ENCODE measurements around the gene CCSER1.

The CCSER1 gene

DNA sequence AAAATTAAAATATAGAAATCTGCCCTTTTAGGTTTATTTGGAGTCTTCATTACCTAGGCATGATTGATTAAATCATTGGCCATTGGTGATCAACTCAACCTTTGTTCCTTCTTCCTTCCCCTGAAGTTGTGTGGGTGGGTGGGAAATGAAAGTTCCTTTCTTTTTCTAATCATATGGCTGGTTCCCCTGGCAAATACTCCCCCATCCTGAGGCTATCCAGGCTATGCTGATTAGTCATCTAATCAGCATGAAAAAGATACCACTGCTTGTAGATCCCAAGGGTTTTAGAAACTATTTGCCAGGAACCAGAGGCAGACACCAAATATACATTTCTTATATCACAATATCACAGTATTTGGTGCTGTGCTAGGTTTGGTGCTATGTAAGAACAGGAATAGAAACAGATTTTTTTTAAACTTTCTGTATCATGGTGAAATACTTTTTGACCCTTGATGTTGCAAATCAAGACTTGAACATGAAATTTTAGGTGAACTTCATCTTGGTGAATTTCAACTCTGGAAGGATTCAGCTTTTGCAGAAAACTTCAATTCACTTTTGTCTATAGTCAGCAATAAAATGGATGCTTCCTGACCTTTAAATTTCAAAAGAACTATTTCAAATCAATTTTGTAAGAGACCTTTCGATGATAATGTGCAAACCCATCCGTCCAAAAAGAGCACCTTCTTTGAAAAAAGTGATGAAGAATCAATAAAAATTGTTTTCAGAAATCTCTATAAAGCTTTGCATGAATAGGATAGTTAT is 71.1 kb downstream of the CCSER1 start:
- H3K4me1 Mint-ChIP-seq (ENCODE audit: low read depth), result no peaks in the 10 kb centered on the region
- no peak overlapping the region for H3K4me3 Mint-ChIP-seq
- no peak for DNase-seq
- H3K27ac Mint-ChIP-seq, result no peak overlapping the region
- H3K27me3 Mint-ChIP-seq, result no peaks in the 10 kb centered on the region
- H3K36me3 Mint-ChIP-seq (ENCODE audit: low read depth), result no peaks in the 10 kb centered on the region
- H3K9me3 Mint-ChIP-seq, result no peaks in the 10 kb centered on the region

DNA sequence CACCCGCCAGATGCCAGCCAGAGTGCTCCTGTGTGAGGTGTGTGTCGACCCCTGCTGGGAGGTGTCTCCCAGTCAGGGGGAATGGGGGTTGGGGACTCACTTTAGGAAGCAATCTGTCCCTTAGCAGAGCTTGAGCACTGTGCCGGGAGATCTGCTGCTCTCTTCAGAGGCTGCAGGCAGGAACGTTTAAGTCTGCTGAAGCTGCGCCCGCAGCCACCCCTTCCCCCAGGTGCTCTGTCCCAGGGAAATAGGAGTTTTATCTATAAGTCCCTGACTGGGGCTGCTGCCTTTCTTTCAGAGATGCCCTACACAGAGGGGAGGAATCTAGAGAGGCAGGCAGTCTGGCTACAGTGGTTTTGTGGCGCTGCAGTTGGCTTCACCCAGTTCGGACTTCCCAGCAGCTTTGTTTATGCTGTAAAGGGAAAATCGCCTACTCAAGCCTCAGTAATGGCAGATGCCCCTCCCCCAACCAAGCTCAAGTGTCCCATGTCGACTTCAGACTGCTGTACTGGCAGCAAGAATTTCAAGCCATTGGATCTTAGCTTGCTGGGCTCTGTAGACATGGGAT is 80.8 kb downstream of the CCSER1 start:
- H3K27ac Mint-ChIP-seq, result no peak overlapping the region
- DNase-seq, result no peak
- H3K4me3 Mint-ChIP-seq, result no peak overlapping the region
- H3K9me3 Mint-ChIP-seq, result no peaks in the 10 kb centered on the region
- no peaks in the 10 kb centered on the region for H3K36me3 Mint-ChIP-seq (ENCODE audit: low read depth)
- H3K27me3 Mint-ChIP-seq, result no peaks in the 10 kb centered on the region
- no peaks in the 10 kb centered on the region for H3K4me1 Mint-ChIP-seq (ENCODE audit: low read depth)

- Mint-ChIP-seq H3K27ac (no peak overlapping the region), H3K36me3 (ENCODE audit: low read depth) (no peaks in the 10 kb centered on the region), H3K27me3 (no peaks in the 10 kb centered on the region), H3K4me1 (ENCODE audit: low read depth) (no peaks in the 10 kb centered on the region), H3K9me3 (no peaks in the 10 kb centered on the region), H3K4me3 (no peak overlapping the region)
- no peak for DNase-seq
Measured at GRCh38 chr4:90209922-90210321, 82.7 kb downstream of the CCSER1 start.

- no peak overlapping the region for H3K4me3 Mint-ChIP-seq
- no peak overlapping the region for H3K27ac Mint-ChIP-seq
- no peak for DNase-seq
- H3K4me1 Mint-ChIP-seq (ENCODE audit: low read depth), result no peaks in the 10 kb centered on the region
- no peaks in the 10 kb centered on the region for H3K27me3 Mint-ChIP-seq
- no peaks in the 10 kb centered on the region for H3K36me3 Mint-ChIP-seq (ENCODE audit: low read depth)
- H3K9me3 Mint-ChIP-seq, result no peaks in the 10 kb centered on the region
Measured at GRCh38 chr4:90211174-90211573, 84.0 kb downstream of the CCSER1 start.

GRCh38 chr4:90215286-90215685 is 88.1 kb downstream of the CCSER1 start:
- Mint-ChIP-seq H3K27ac (no peak overlapping the region), H3K9me3 (no peaks in the 10 kb centered on the region), H3K36me3 (ENCODE audit: low read depth) (no peaks in the 10 kb centered on the region), H3K4me3 (no peak overlapping the region), H3K27me3 (no peaks in the 10 kb centered on the region), H3K4me1 (ENCODE audit: low read depth) (no peaks in the 10 kb centered on the region)
- DNase-seq, result no peak

DNA sequence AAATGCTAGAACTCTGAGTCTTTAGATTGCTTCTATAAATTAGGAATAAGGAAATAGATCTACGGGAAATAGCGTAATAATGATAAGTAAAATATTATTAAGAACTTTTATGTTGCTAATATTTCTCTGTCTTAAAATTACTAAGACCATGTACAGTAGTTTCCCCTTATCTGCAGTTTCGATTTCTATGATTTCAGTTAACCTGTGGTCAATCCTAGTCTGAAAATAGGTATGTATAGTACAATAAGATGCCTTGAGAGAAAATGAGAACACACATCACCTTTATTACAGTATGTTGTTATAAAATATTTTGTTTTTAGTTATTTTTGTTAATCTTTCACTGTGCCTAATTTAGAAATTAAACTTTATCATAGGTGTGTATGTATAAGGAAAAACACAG is 92.6 kb downstream of the CCSER1 start:
- Mint-ChIP-seq H3K4me3 (no peak overlapping the region), H3K27me3 (no peaks in the 10 kb centered on the region), H3K36me3 (ENCODE audit: low read depth) (no peaks in the 10 kb centered on the region), H3K9me3 (no peaks in the 10 kb centered on the region), H3K27ac (no peak overlapping the region), H3K4me1 (ENCODE audit: low read depth) (no peaks in the 10 kb centered on the region)
- no peak for DNase-seq

DNA sequence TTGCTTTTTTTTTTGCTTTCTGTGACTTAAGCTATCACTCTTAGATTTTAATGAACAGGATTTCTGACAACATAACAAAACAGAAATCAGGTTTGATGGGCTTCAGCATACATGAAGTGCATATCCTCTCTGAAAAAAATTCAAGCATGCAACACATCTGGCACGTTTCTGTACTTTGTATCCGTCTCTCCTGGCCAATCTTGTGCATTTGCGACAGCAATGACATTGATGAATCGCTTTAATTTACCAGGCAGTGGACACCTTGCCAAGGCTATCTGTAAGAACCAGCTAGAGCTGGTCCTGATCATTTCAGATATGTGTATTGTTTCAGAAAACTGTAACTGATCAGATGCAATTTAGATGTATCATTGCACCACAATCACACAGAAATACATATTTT is 93.3 kb downstream of the CCSER1 start:
- no peaks in the 10 kb centered on the region for H3K27me3 Mint-ChIP-seq
- H3K9me3 Mint-ChIP-seq, result no peaks in the 10 kb centered on the region
- no peak for DNase-seq
- H3K27ac Mint-ChIP-seq, result no peak overlapping the region
- H3K36me3 Mint-ChIP-seq (ENCODE audit: low read depth), result no peaks in the 10 kb centered on the region
- no peaks in the 10 kb centered on the region for H3K4me1 Mint-ChIP-seq (ENCODE audit: low read depth)
- no peak overlapping the region for H3K4me3 Mint-ChIP-seq

- H3K4me3 Mint-ChIP-seq, result no peak overlapping the region
- no peaks in the 10 kb centered on the region for H3K27me3 Mint-ChIP-seq
- no peak overlapping the region for H3K27ac Mint-ChIP-seq
- DNase-seq, result no peak
- no peaks in the 10 kb centered on the region for H3K4me1 Mint-ChIP-seq (ENCODE audit: low read depth)
- no peaks in the 10 kb centered on the region for H3K36me3 Mint-ChIP-seq (ENCODE audit: low read depth)
- peaks cover 6% of the 10 kb centered on the region for H3K9me3 Mint-ChIP-seq
Measured at GRCh38 chr4:90226734-90227133, 99.5 kb downstream of the CCSER1 start.

DNA sequence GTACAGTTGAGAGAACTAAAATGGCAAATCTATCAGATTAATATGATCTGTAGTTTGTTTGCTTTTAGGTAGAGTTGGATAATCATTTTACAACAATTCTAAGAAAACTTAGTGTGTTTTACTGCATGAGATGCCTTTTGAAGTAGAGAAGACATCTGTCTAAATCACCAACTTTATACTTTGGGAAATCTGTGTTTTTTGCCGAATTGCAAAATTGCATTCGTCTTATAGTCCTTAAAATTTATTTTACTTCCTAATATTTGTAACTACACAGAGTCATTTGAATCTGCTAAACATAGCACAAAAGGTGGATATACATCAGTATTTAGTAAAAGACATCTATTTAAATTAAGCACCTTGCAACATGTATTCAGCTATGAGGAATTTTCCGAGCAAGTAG is 100.0 kb downstream of the CCSER1 start:
- Mint-ChIP-seq H3K27ac (no peak overlapping the region), H3K4me1 (ENCODE audit: low read depth) (no peaks in the 10 kb centered on the region), H3K36me3 (ENCODE audit: low read depth) (no peaks in the 10 kb centered on the region), H3K27me3 (no peaks in the 10 kb centered on the region), H3K4me3 (no peak overlapping the region), H3K9me3 (peaks cover 6% of the 10 kb centered on the region)
- no peak for DNase-seq

DNA sequence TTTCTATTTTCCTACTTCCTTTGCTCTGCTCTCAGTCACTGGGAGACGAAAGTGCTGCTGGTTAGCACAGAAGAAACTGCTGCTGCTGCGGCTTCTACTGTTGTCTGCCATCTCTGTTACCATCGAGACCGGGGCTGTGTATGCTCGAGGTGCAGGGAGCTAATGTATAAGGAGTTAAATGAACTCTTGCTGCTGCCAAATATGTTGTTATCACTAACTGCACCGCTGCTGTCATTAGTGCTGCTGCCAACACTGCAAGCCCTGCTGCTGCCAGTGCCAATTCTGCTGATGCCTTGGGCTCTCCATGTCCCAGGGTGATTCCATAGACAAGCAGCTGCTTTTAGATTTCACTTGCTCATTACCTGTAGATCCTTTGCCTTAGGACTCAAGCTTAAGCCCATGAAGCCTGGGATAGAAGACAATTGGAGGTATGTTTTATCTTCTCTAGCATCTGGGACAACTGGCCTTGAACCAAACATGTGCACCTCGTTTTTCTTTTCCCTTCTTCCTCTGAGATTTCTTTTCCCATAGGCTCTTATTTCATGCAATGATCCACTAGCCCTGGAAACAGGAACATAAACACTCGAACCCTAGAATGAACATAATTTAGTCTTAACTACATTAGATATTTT is 107.8 kb downstream of the CCSER1 start:
- no peak overlapping the region for H3K27ac Mint-ChIP-seq
- no peak for DNase-seq

DNA sequence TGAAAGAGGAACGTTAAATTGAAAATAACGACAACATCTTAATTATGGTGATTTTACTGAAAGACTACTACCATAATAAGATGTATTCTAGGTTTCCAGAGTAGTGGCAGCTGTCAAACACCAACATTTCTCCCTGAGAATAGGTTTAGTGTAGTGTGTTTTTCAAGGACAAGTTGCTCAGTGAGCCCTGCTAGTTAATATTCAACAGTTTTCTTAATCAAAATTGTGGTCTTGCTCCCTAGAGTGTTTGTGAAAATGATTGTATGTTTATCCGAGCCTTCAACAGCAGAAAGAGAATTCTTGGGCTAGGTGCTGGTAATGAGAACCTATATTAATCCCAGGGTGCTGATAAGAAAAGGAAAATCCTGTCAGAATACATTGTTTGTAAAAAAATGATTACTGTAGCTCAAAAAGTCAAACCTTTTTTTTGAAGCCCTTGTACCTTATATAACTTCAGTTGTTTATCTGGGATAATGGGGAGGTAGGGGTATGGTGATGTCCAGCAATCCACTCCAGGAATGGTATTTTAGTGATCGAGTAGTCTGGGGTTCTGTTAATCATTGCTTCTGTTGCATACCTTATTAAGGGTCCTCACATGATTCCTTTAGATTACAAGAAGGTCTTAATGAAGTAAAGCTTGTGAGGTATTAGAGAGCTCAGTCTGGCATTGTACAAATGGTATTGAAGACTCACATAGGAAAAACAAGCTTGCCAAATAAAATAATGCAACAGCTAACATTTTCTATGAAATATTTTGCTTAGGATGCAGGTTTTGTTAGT is 110.7 kb downstream of the CCSER1 start:
- H3K9me3 Mint-ChIP-seq, result no peaks in the 10 kb centered on the region
- no peak for DNase-seq
- no peak overlapping the region for H3K4me3 Mint-ChIP-seq
- H3K27ac Mint-ChIP-seq, result no peak overlapping the region
- no peaks in the 10 kb centered on the region for H3K4me1 Mint-ChIP-seq (ENCODE audit: low read depth)
- no peaks in the 10 kb centered on the region for H3K36me3 Mint-ChIP-seq (ENCODE audit: low read depth)
- no peaks in the 10 kb centered on the region for H3K27me3 Mint-ChIP-seq

More for the DNA sequence above, 107.8 kb downstream of the CCSER1 start:
- Mint-ChIP-seq H3K4me3 (no peak overlapping the region), H3K27me3 (no peaks in the 10 kb centered on the region), H3K4me1 (ENCODE audit: low read depth) (no peaks in the 10 kb centered on the region), H3K36me3 (ENCODE audit: low read depth) (no peaks in the 10 kb centered on the region), H3K9me3 (no peaks in the 10 kb centered on the region)

DNA sequence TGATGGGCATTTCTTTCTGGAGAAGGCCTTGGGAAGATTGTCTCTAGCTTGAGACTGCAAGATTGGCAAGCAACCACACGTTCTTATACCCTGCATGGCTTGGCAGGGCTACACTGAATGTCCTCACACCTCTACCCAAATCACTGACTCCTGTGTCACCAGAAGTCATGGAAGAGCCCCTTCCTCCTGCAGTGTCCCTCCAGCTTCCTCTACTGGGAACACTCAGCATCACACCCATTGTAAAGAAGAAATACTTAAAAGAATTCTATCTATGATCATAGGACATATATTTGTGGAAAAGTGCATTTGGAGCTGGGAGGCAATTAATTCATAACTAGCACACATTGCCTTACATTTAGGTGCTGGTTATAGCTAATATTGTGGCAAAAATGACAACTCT is 113.1 kb downstream of the CCSER1 start:
- H3K36me3 Mint-ChIP-seq (ENCODE audit: low read depth), result no peaks in the 10 kb centered on the region
- H3K4me3 Mint-ChIP-seq, result no peak overlapping the region
- DNase-seq, result no peak
- no peaks in the 10 kb centered on the region for H3K4me1 Mint-ChIP-seq (ENCODE audit: low read depth)
- no peak overlapping the region for H3K27ac Mint-ChIP-seq
- no peaks in the 10 kb centered on the region for H3K27me3 Mint-ChIP-seq
- no peaks in the 10 kb centered on the region for H3K9me3 Mint-ChIP-seq

- no peak for DNase-seq
- no peaks in the 10 kb centered on the region for H3K27me3 Mint-ChIP-seq
- H3K4me1 Mint-ChIP-seq (ENCODE audit: low read depth), result no peaks in the 10 kb centered on the region
- H3K36me3 Mint-ChIP-seq (ENCODE audit: low read depth), result no peaks in the 10 kb centered on the region
- no peaks in the 10 kb centered on the region for H3K9me3 Mint-ChIP-seq
- no peak overlapping the region for H3K27ac Mint-ChIP-seq
- H3K4me3 Mint-ChIP-seq, result no peak overlapping the region
Measured at GRCh38 chr4:90241008-90241407, 113.8 kb downstream of the CCSER1 start.

DNA sequence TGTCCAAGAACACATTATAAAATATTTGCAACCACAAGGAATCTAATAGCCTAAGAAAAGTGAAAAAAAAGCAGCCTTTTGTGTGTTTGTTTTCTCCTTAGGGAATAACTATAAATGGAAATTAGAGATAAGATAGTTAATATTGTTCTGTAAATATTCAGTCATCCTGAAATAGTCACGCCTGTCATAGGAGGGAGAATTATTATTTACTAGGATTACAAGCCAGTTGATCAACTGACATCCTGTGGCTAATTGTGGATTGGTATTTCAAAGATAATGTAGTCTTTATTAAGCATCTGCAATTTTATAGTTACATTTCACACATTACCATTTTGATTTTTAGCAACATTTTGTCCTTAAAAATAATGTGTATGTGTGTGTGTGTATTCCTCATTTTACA is 118.6 kb downstream of the CCSER1 start:
- no peaks in the 10 kb centered on the region for H3K36me3 Mint-ChIP-seq (ENCODE audit: low read depth)
- no peaks in the 10 kb centered on the region for H3K27me3 Mint-ChIP-seq
- no peaks in the 10 kb centered on the region for H3K4me1 Mint-ChIP-seq (ENCODE audit: low read depth)
- H3K4me3 Mint-ChIP-seq, result no peak overlapping the region
- no peak overlapping the region for H3K27ac Mint-ChIP-seq
- no peaks in the 10 kb centered on the region for H3K9me3 Mint-ChIP-seq
- no peak for DNase-seq

- Mint-ChIP-seq H3K4me3 (no peak overlapping the region), H3K4me1 (ENCODE audit: low read depth) (no peaks in the 10 kb centered on the region), H3K36me3 (ENCODE audit: low read depth) (no peaks in the 10 kb centered on the region), H3K9me3 (no peaks in the 10 kb centered on the region), H3K27ac (no peak overlapping the region), H3K27me3 (no peaks in the 10 kb centered on the region)
- DNase-seq, result no peak
Measured at GRCh38 chr4:90246816-90247215, 119.6 kb downstream of the CCSER1 start.
